GM13976 (cell line): ENCODE results near the gene SORCS1.

ENCODE experiments used
- DNase-seq: peaks from one replicate; pipeline ENCODE4 v3.0.0; 2012; ENCODE audit warnings: low spot score
- in situ Hi-C: fragments of 300-500 bp; cut with MboI; formaldehyde crosslinking; loops from one replicate; pipeline ENCODE4 v1.12.0; 2022; ENCODE audit warnings: low sequenced_read_pairs, mixed read lengths, inconsistent platforms; ENCODE audit not compliant: unreplicated experiment
- TF ChIP-seq, protein P1 (sequence below): IDR thresholded peaks from 2 replicates; pipeline ENCODE4 v1.5.1; 2012; ENCODE audit warnings: borderline replicate concordance, mild to moderate bottlenecking; ENCODE audit not compliant: insufficient read depth; ENCODE audit errors: extremely low read depth, missing control alignments, control extremely low read depth

The SORCS1 gene

GRCh38 chr10:107163881-107164861, at the start of gene SORCS1:
TSS of gene SORCS1 (minus strand) at chr10:107164706.
- in situ Hi-C loops: no loop called here
- DNase-seq: peak; percentile 18
- TF ChIP-seq, protein P1, sequence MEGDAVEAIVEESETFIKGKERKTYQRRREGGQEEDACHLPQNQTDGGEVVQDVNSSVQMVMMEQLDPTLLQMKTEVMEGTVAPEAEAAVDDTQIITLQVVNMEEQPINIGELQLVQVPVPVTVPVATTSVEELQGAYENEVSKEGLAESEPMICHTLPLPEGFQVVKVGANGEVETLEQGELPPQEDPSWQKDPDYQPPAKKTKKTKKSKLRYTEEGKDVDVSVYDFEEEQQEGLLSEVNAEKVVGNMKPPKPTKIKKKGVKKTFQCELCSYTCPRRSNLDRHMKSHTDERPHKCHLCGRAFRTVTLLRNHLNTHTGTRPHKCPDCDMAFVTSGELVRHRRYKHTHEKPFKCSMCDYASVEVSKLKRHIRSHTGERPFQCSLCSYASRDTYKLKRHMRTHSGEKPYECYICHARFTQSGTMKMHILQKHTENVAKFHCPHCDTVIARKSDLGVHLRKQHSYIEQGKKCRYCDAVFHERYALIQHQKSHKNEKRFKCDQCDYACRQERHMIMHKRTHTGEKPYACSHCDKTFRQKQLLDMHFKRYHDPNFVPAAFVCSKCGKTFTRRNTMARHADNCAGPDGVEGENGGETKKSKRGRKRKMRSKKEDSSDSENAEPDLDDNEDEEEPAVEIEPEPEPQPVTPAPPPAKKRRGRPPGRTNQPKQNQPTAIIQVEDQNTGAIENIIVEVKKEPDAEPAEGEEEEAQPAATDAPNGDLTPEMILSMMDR: no peak

- DNase-seq: no peak
- in situ Hi-C loops: no loop called here
- TF ChIP-seq, protein P1: no peak
These were observed 49.8 kb upstream of the SORCS1 start for GRCh38 chr10:107214261-107214660.

GRCh38 chr10:107213861-107214260, 49.4 kb upstream of the SORCS1 start:
- TF ChIP-seq, protein P1: no peak
- in situ Hi-C loops: no loop called here
- no peak for DNase-seq

DNA sequence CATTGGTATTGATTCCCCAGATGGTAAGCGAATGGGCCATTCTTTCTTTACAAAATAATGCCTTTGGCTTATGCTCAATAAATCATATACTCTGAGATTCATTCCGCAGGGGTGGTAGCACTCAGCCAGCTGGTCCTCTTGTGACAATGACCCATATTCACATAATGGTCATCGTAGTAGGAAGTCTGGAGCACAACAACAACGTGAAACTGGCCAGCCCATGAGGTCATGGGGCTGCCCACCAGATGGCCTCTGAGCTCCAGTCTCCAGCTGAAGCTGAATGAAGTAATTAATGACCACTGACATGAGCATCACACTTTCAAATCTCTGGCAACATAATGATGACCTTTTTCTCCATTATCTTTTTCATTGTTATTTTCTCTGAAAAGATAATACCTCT, 42.3 kb upstream of the SORCS1 start:
- in situ Hi-C loops: no loop called here

GRCh38 chr10:107169516-107169915, 5.0 kb upstream of the SORCS1 start:
- TF ChIP-seq, protein P1: no peak
- no peak for DNase-seq
- in situ Hi-C loops: no loop called here

More for the DNA sequence above, 42.3 kb upstream of the SORCS1 start:
- DNase-seq: no peak
- TF ChIP-seq, protein P1: no peak

- no peak for DNase-seq
- TF ChIP-seq, protein P1: no peak
- in situ Hi-C loops: no loop called here
These were observed 4.2 kb upstream of the SORCS1 start for GRCh38 chr10:107168738-107169137.
